Activated T-cell treated with anti-CD3 and anti-CD28 coated beads for 4 hours (primary cell): Measurements from ENCODE around the gene ATP2A2.

ENCODE experiments used
- DNase-seq: peaks from one replicate; pipeline ENCODE4 v3.0.0-alpha.2; 2020

The ATP2A2 gene

GRCh38 chr12:110262442-110263388 is 18.3 kb upstream of the ATP2A2 start:
- DNase-seq: no peak

GRCh38 chr12:110266381-110266960 is 14.6 kb upstream of the ATP2A2 start:
- DNase-seq: no peak

- no peak for DNase-seq
These were observed 13.9 kb upstream of the ATP2A2 start for GRCh38 chr12:110266980-110267620.

GRCh38 chr12:110269622-110270124 is 11.4 kb upstream of the ATP2A2 start:
- DNase-seq: no peak

GRCh38 chr12:110270125-110270962 is 10.7 kb upstream of the ATP2A2 start:
- DNase-seq: no peak

GRCh38 chr12:110271015-110271414 is 10.0 kb upstream of the ATP2A2 start:
- no peak for DNase-seq

- DNase-seq: no peak
These were observed 3.4 kb upstream of the ATP2A2 start for GRCh38 chr12:110277530-110278254.

- no peak for DNase-seq
These were observed 2.9 kb upstream of the ATP2A2 start for GRCh38 chr12:110278255-110278536.

- DNase-seq: no peak
These were observed 1.3 kb upstream of the ATP2A2 start for GRCh38 chr12:110279566-110280375.

- peak; percentile 52 for DNase-seq
These were observed 662 bp upstream of the ATP2A2 start for GRCh38 chr12:110280392-110280778.

- DNase-seq: peak; percentile 18
These were observed 677 bp downstream of the ATP2A2 start for GRCh38 chr12:110281549-110282299.

GRCh38 chr12:110282300-110282860 is 1.3 kb downstream of the ATP2A2 start:
- no peak for DNase-seq

- no peak for DNase-seq
These were observed 2.1 kb downstream of the ATP2A2 start for GRCh38 chr12:110282956-110283817.

GRCh38 chr12:110284597-110284996 is 3.5 kb downstream of the ATP2A2 start:
- DNase-seq: no peak

GRCh38 chr12:110286623-110287022 is 5.6 kb downstream of the ATP2A2 start:
- DNase-seq: no peak

- no peak for DNase-seq
These were observed 6.9 kb downstream of the ATP2A2 start for GRCh38 chr12:110287986-110288385.

GRCh38 chr12:110289044-110289710 is 8.1 kb downstream of the ATP2A2 start:
- no peak for DNase-seq

- DNase-seq: no peak
These were observed 8.6 kb downstream of the ATP2A2 start for GRCh38 chr12:110289711-110290078.
